Stimulated activated CD4-positive, alpha-beta T cell treated with anti-CD3 and anti-CD28 coated beads, TNF-alpha, amount 100 ng/mL, for 1 hour (primary cell): ENCODE measurements around the gene TEX44.

Experiments used
- DNase-seq, 3 donors: peaks; one replicate each; pipeline ENCODE4 v3.0.0-alpha.2; 2020; ENCODE audit warnings: low read depth in 3 of 3, low spot score in 1 of 3

Gene TEX44

GRCh38 chr2:231604685-231605606 is 12.3 kb downstream of the TEX44 start:
- DNase-seq: peak; percentile 80 to 85 (median 83)

DNA sequence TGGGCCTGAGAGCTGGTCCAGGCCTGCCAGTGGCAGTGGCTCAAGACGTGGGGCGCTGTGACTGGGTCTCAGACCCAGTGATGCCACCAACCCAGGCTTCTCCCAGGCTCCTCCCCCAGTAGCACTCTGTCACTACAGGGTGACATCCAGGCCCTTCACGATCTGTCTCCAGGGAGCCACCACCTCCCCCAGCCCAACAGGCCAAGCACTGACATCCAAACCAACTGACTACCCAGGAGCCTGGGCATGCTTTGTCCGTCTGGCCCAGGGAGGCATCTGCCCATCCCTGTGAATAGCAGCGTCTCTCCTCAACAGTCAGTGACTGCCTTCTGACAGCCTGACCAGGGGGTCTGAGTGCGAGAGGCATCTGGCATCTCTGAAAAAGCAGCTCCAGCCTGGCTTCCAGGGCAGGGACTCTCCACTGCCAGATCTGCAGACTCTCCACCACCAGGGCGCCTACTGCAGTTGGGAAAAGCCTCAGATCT is 13.0 kb downstream of the TEX44 start:
- no peak for DNase-seq

DNA sequence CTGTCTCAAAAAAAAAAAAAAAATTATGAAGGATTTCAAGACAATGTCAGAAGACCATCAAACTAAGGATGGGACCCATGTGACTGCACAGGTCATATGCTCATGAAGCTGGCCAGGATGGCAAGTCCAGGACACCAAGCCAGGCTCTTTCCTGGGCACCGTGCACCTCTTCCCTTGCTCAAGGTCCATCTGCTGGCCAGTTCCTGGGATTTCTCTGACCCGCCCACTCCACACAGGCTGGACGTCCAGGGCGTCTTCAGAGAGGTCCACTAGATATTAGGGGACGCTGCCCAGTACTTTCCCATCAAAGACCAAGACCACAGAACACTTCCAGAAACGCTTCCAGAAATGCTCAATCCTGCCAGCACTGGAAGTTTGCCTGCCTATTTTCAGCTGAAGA is 14.3 kb downstream of the TEX44 start:
- no peak for DNase-seq

DNA sequence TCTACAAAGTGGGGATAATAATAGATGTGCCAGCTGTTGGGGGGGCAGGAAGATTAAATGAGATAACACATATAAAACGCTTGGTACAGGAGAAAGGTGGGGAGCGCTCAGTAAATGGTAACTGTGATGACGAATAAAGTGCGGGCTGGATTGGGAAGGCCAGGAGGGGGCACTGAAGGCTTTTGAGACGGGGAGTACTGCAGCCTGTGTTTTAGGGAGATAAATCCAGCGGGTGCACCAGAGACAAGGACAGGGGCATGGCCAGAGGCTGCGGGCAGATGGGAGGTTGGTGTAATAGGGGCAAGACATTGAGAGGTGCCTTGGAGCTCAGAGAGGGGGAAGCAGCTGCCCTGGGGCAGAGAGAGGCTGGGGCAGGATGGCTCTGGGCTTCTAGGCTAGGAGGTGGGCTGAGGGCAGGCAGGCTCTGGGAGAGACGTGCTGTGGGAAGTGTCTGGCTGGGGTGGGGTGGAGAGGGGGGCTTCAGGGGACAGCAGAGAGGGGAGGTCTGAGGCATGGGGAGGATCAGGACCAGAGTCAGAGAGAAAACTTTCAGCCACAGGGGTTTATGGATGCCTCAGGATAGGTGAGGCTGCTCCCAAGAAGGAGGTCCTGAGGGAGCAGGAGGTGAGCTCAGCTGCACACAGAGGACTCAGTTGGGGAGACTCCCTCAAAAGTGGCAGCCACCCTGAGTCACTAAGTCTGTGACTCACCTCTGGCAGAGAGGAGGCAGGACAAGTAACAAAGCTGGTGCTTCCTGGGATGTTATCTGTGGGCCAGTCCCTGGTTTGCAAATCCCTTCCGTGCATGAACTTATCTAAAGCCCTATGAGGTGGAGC is 18.8 kb downstream of the TEX44 start:
- peak in 1 of 3 donors; percentile 30 for DNase-seq

DNA sequence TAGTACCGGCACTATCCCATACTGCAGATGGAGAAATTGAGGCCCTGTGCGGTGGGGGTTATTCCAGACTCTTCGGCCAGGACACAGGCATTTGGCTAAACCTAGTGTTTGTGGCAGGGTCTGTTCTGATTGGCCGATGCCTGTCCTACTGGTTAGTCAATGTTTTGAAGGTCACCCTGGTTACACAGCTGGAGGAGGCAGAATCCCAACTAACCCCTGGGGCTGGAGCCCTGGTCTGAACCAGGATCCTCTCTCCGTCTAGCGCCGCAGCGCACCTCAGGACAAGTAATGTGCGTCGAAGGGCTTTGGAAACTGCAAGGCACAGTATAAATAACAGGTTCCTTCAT is 19.4 kb downstream of the TEX44 start:
- DNase-seq: no peak

- DNase-seq: peak; percentile 70 to 93 (median 76)
Measured at GRCh38 chr2:231612456-231613330, 20.0 kb downstream of the TEX44 start.

DNA sequence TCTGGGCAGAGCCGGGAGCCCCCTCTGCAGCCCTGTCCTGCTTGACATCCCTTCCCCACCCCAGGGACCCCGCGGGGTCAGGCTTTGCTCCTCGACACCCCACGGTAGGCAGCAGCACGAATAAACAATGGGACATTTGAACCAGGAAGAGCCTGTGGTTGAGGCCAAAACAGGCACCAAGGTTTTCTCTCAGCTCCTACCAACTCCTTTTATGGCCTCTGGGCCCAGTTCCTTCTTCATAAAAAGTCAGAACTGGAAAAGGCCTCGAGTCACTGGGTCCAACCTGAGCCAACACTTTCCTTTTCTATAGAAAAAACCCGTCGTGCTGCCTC is 20.6 kb downstream of the TEX44 start:
- DNase-seq: peak in 1 of 3 donors; percentile 15

GRCh38 chr2:231613663-231614558 is 21.2 kb downstream of the TEX44 start:
- peak; percentile 33 to 77 (median 55) for DNase-seq

- DNase-seq: peak in 1 of 3 donors; percentile 45
Measured at GRCh38 chr2:231614559-231615057, 21.9 kb downstream of the TEX44 start.

DNA sequence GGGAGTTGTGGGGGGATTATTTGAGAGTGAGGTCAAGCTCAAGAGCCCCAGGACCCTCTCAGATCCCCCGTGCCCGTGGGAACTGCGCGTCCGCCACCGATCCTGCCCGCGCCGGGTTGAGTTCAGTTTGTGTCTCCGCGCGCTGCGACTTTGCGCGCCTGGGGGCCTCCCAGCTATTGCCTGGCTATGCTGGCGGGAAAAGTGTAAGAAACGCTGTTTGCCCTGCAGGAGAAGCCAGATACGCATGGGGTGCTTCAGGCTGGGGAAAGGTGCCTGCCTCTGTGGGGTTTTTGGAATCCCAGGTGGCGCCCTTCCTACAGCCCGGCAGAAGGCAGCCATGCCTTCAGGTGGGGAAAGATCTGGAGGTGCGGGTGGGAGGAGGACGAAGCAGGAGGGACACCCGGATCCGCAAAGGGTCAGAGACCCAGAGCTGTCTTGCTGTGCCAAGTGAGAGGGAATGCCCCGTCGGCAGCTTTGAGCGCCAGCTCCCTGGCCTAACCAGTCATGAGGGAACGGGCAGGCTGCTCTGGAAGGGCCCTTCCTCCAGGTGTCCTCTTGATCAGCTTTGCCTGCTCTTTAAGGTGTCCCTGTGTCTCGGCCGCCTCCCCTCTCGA is 22.5 kb downstream of the TEX44 start:
- DNase-seq: no peak

DNA sequence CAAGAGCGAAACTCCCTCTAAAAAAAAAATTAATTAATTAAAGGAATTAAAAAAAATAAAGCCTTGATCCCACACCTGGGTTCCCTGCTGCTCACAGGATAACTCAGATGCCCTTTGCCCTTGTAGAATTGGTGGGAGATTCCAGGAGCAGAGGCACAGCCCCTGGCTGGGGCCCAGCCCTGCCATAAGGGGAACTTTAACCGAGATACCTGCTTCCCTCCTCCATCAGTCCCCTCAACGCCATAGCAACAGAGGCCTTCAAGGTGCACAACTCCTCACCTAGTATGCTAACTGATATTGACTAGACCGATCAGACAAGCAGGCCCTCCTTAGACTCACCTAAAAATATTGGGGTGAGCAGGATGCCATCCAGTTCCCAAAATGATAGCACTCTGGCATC is 23.6 kb downstream of the TEX44 start:
- no peak for DNase-seq

DNA sequence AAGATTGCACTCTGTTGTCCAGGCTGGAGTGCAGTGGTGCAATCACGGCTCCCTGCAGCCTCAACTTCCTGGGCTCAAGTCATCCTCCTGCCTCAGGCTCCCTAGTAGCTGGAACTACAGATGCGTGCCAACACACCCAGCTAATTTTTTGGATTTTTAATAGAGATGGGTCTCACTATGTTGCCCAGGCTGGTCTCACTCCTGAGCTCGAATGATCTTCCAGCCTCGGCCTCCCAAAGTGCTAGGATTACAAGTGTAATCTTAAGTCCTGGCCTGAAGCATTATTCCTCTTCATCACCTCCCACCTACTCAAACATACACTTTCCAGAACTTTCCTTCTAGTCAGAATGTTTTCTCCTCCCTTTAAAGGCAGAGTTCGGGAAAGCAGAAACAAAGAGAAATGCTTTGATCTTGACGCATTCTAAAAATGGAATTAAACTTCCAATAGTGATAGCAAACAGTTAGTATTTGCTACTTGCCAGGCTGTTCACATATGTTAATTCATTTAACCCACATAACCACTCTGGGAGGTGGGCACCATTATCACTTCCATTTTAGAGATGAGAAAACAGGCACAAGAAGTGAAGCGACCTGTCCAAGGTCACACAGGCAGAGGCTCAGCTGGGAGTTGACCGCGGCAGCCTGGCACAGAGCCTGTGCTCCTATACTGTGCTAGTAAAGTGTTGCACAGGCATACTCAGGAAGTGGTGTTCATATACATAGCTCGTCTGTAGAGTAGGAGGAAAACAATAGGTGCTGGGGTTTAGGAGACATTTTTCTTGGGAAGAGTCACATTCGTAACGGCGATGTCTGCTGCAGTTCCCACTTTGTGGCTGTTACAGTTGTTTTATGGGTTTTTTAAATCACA is 24.6 kb downstream of the TEX44 start:
- DNase-seq: no peak

DNA sequence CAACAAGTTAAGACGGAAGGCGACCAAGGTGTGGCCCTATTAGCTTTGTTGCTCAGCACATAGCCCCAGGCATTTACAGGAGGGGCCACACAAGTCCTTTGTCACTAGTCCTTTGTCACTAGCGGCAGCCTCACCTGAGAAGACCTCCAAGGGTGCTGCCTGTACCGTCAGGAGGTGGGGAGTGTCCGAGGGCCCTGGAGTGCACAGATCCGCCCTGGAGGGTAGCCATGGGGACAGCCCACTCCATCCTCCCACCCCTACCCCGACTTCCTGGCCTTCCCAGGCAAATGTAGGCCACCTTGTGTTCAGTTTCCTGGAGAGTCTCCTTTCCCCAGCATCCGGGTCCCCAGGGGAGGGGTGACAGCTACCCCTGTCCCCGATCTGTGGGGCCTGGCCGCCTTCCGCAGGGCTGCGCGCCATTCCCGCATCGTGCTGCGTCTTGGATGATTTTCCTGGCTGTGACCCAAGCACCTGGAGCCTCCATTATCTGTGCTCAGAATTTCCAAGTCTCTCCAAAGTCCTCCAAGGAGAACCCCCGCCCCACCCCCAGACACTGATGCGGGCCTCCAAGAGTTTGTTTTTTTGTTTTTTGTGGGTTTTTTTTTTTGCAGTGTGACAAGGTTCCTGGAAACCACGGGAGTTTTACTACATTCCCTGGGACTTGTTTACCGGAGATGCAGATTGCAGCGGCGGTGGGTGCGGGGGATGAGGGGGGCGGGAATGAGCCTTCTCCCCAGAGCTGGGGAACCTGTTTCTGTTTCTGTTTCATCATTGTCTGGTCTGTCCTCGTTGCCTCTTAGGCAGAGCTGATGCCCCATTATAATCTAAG is 28.6 kb downstream of the TEX44 start:
- no peak for DNase-seq

DNA sequence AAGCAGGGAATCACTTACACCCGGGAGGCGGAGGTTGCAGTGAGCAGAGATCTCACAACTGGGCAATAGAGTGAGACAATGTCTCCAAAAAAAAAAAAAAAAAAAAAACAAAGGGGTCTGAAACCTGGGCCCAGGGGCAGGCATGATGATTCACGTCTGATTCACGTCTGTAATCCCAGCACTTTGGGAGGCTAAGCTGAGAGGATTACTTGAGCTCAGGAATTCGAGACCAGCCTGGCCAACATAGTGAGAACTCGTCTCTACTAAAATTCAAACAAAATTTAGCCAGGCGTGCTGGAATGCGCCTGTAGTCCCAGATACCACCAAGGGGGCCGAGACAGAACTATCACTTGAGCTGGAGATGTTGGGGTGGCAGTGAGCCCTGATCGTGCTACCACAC is 30.3 kb downstream of the TEX44 start:
- no peak for DNase-seq

GRCh38 chr2:231626449-231626848 is 33.8 kb downstream of the TEX44 start:
- no peak for DNase-seq

DNA sequence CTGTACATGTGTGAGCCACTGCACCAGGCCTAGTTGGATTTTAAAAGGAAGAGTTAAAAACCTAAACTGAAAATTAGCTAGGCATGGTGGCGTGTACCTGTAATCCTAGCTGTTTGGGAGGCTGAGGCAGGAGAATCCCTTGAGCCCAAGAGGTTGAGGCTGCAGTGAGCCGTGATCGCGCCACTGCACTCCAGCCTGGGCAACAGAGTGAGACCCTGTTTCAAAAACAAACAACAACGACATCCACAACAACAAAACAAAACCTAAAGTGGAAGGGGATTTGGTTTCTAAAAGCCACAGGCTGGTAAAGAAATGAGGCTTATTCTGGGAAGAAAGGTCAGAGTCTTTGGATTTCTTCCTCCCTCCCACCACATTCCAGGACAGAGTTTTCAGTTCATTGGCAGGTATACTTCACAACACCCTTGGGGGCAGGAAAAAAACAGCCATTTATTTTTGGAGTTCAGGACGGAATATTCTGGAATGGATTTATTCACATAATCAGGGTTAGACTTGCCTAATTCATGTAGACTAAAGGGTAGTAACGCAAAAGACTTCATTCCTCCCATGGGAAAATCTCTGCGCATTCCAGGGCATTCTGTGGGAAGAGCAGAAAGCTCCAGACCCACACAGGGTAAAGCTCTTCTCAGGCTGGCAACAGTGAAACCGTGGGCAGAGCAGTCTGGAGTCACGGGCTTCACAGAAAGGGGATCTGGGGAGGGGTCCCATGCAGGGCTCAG is 34.9 kb downstream of the TEX44 start:
- DNase-seq: no peak

- DNase-seq: no peak
Measured at GRCh38 chr2:231632559-231633142, 40.0 kb downstream of the TEX44 start.
